Measurements from ENCODE around the gene ACP5. TPM values are rescaled to one million over a fixed set of nuclear protein-coding genes. Genes with fewer than 3 reads are reported as not detected.
A peak's percentile ranks its signal among the peaks of the same experiment; 100 is the strongest.

Gene ACP5
- total and polyA plus RNA-seq, 2 of the 8 experiments (the other 6 are each of a cell fraction or from before 2014, with no cell fraction given): 9.0 to 14.3 TPM

- FAIRE-seq: peak; percentile 70
- ChIA-PET POLR2A (ENCODE audit: partially characterized antibody) (interaction anchor here (0.5 to 1.8 kb wide), 28 partner anchors 8 to 1200 kb away, joined by 3 to 16 read pairs (median 4); partner anchors contain the start of genes ACP5, ECSIT, ELOF1 and ZNF439), CTCF (ENCODE audit: partially characterized antibody) (interaction anchor here (0.9 to 1.1 kb wide), 2 partner anchors 9 to 26 kb away, joined by 4 read pairs; no protein-coding TSS in a partner anchor)
- Histone ChIP-seq H3K27ac (ENCODE audit: low read depth, low read length) (peak within 1 kb of the TSS; percentile 100), H3K9me3 (ENCODE audit: insufficient read depth in 2 of 2, low read depth in 1 of 2, low read length in 1 of 2) (no peaks in the 10 kb centered on the region), H2AK5ac (ENCODE audit: low read depth, low read length) (0 out of 2 replicates have a peak within 1 kb of the TSS, but pooled peaks have one; percentile 32), H3K27me3 (replicated peaks in 1 of 4; ENCODE audit: control insufficient read depth in 3 of 4, extremely low read depth in 1 of 4, insufficient read depth in 3 of 4, low read length in 3 of 4) (no peaks in the 10 kb centered on the region), H3K4me3 (ENCODE audit: extremely low read depth in 1 of 4, insufficient read depth in 2 of 4, low read depth in 3 of 4, low read length in 4 of 4) (peak within 1 kb of the TSS; percentile 80 to 97 (median 85)), H3K4me1 (replicated peaks in 1 of 4; ENCODE audit: control insufficient read depth in 3 of 4, insufficient read depth in 4 of 4, low read length in 3 of 4) (peaks cover 0 to 6% (median 3%) of the 10 kb centered on the region in 4 experiments; a peak in 3 of 7 replicates), H3K56ac (replicated peaks; ENCODE audit: insufficient read length, low read depth, low read length) (peak within 1 kb of the TSS; percentile 98), H3K23me2 (ENCODE audit: low read depth, low read length) (no peaks in the 10 kb centered on the region; the same call in 1 of the 2 replicates), H2BK120ac (replicated peaks; ENCODE audit: low read depth, low read length) (no peak within 1 kb of the TSS), H4K5ac (ENCODE audit: insufficient read length, low read depth, low read length) (peak within 1 kb of the TSS; percentile 98), H2BK5ac (ENCODE audit: low read depth, low read length) (peak within 1 kb of the TSS; percentile 100), H4K91ac (replicated peaks; ENCODE audit: insufficient read length, low read length) (peak within 1 kb of the TSS; percentile 99), H3K36me3 (ENCODE audit: control insufficient read depth in 2 of 4, insufficient read depth in 4 of 4, low read length in 3 of 4) (peaks cover 0 to 8% (median 0%) of the 10 kb centered on the region in 4 experiments; a peak in 2 of 8 replicates), H2BK12ac (ENCODE audit: low read depth, low read length) (peak within 1 kb of the TSS; percentile 97), H4K20me1 (replicated peaks in 1 of 2; ENCODE audit: control insufficient read depth in 1 of 2, insufficient read depth in 2 of 2, low read length in 2 of 2) (peaks cover 0 to 5% of the 10 kb centered on the region in 2 experiments), H3K23ac (ENCODE audit: insufficient read length) (no peak within 1 kb of the TSS), H4K8ac (ENCODE audit: extremely low read depth, insufficient read depth, low read length) (peak within 1 kb of the TSS; percentile 100), H2BK15ac (ENCODE audit: low read length) (peak within 1 kb of the TSS; percentile 99), H3K18ac (ENCODE audit: extremely low read depth, low read length) (peak within 1 kb of the TSS; percentile 100), H3K9ac (replicated peaks in 1 of 4; ENCODE audit: extremely low read depth in 1 of 4, low read depth in 3 of 4, low read length in 3 of 4) (peak within 1 kb of the TSS; percentile 96 to 99 (median 99)), H3K14ac (ENCODE audit: insufficient read length) (no peak within 1 kb of the TSS), H3K79me2 (ENCODE audit: control insufficient read depth in 1 of 2, insufficient read depth in 2 of 2, low read length in 2 of 2) (peaks cover 6 to 44% of the 10 kb centered on the region in 2 experiments; a peak in 3 of 4 replicates), H3K4ac (replicated peaks; ENCODE audit: insufficient read length, low read depth, low read length) (no peak within 1 kb of the TSS), H3K79me1 (ENCODE audit: low read depth, low read length) (peaks cover 2% of the 10 kb centered on the region), H2BK20ac (ENCODE audit: low read length) (no peak within 1 kb of the TSS), H2AFZ (ENCODE audit: low read length) (no peak within 1 kb of the TSS), H3K4me2 (ENCODE audit: insufficient read depth in 1 of 2, low read depth in 2 of 2, low read length in 2 of 2) (peak within 1 kb of the TSS; percentile 59 to 66)
- 3% methylated on average over 36 of the region's 67 CpGs; no CpG with 5 or more reads in 1 of the 2 experiments for WGBS, 2 experiments (ENCODE audit: extremely low coverage in 1 of 2, insufficient coverage in 1 of 2, insufficient read length in 1 of 2, insufficient replicate concordance in 2 of 2, low coverage in 1 of 2, low lambda C conversion rate in 2 of 2, missing lambda C conversion rate in 1 of 2)
- peak; percentile 93 to 98 for DNase-seq (ENCODE audit: low read depth in 1 of 2, low spot score in 2 of 2)
- peak; percentile 12 to 29 (median 20); a peak in 3 of 4 replicates for TF ChIP-seq CTCF (IDR thresholded peaks at IDR 0.05; ENCODE audit: control extremely low read depth in 1 of 3, insufficient read depth in 1 of 3, low read depth in 1 of 3, low read length in 3 of 3)
- TF ChIP-seq CBX8 (IDR thresholded peaks at IDR 0.05; ENCODE audit: borderline replicate concordance, low read depth, low read length): no peak
- TF ChIP-seq SAP30 (IDR thresholded peaks at IDR 0.05; ENCODE audit: insufficient read depth, insufficient replicate concordance, low read length): no peak
- peak; percentile 100 for TF ChIP-seq PHF8 (conservative IDR thresholded peaks at IDR 0.05; ENCODE audit: low read depth, low read length)
- TF ChIP-seq ATF2 (IDR thresholded peaks at IDR 0.05; ENCODE audit: low read length): no peak
Observed at GRCh38 chr19:11597202-11598102, 20.0 kb upstream of the ACP5 start, which contains the start of gene ZNF627. Gene ZNF627 (plus strand): TSS chr19:11597483. CDS start chr19:11597628, 145 bp downstream.

Data from H1 (cell line).